ENCODE results near the gene OSBPL9.

GRCh38 chr1:51679435-51679834 lies 62.5 kb downstream of the OSBPL9 start:
- no peak for TF ChIP-seq CTCF (conservative IDR thresholded peaks at IDR 0.05; ENCODE audit: low read depth, low read length)
- TF ChIP-seq EZH2 (IDR thresholded peaks at IDR 0.05; ENCODE audit: borderline replicate concordance, low read depth, low read length, poor library complexity, severe bottlenecking): no peak

All from A673 (cell line).